H9 (cell line): ENCODE results near the gene CLEC16A. TPM values are rescaled to one million over a fixed set of nuclear protein-coding genes. Genes with fewer than 3 reads are reported as not detected.

Experiments used
- DNase-seq: peaks from one replicate; pipeline ENCODE4 v3.0.0-alpha.2; 2017
- H2AFZ ChIP-seq: one replicate; pipeline ENCODE4 v1.6.1; 2013; ENCODE audit warnings: mild to moderate bottlenecking, low read length, control low read depth, moderate library complexity
- H2AK5ac ChIP-seq: 2 replicates; pipeline ENCODE4 v1.6.1; 2013; ENCODE audit warnings: low read length, control low read depth, mixed read lengths; ENCODE audit not compliant: insufficient read length
- H2BK120ac ChIP-seq: one replicate; pipeline ENCODE4 v1.6.1; 2013; ENCODE audit warnings: low read depth, mild to moderate bottlenecking, low read length, control low read depth, inconsistent platforms; ENCODE audit not compliant: poor library complexity, severe bottlenecking
- H2BK12ac ChIP-seq: 2 replicates; pipeline ENCODE4 v1.6.1; 2013; ENCODE audit warnings: low read length, control low read depth, mixed read lengths, low read depth; ENCODE audit not compliant: insufficient read length
- H2BK15ac ChIP-seq: 2 replicates; pipeline ENCODE4 v1.6.1; 2013; ENCODE audit warnings: low read depth, low read length, control low read depth
- H2BK20ac ChIP-seq: one replicate; pipeline ENCODE4 v1.6.1; 2013; ENCODE audit warnings: low read depth, mild to moderate bottlenecking, low read length, control low read depth, inconsistent platforms; ENCODE audit not compliant: poor library complexity, severe bottlenecking
- H2BK5ac ChIP-seq: 2 replicates; pipeline ENCODE4 v1.6.1; 2013; ENCODE audit warnings: low read length, control low read depth, mixed read lengths; ENCODE audit not compliant: insufficient read length
- H3K14ac ChIP-seq: 2 replicates; pipeline ENCODE4 v1.6.1; 2013; ENCODE audit warnings: low read length, control low read depth; ENCODE audit not compliant: insufficient read depth
- H3K18ac ChIP-seq: 2 replicates; pipeline ENCODE4 v1.6.1; 2013; ENCODE audit warnings: low read depth, mild to moderate bottlenecking, mixed read lengths, low read length, control low read depth; ENCODE audit not compliant: insufficient read length
- H3K23ac ChIP-seq: 2 replicates; pipeline ENCODE4 v1.6.1; 2013; ENCODE audit warnings: low read length, control low read depth, mixed read lengths, low read depth; ENCODE audit not compliant: insufficient read length
- H3K23me2 ChIP-seq: 2 replicates; pipeline ENCODE4 v1.6.1; 2013; ENCODE audit warnings: low read depth, mild to moderate bottlenecking, mixed read lengths, low read length, control low read depth; ENCODE audit not compliant: insufficient read length, poor library complexity, severe bottlenecking
- H3K27ac ChIP-seq: 2 replicates; pipeline ENCODE4 v1.5.1; 2013; ENCODE audit warnings: low read length, control low read depth, mixed read lengths, low read depth; ENCODE audit not compliant: insufficient read length
- H3K27me3 ChIP-seq: 2 replicates; pipeline ENCODE4 v1.6.1; 2013; ENCODE audit warnings: low read length, control low read depth, inconsistent platforms; ENCODE audit not compliant: insufficient read depth
- H3K4ac ChIP-seq: 2 replicates; pipeline ENCODE4 v1.6.1; 2013; ENCODE audit warnings: low read depth, mild to moderate bottlenecking, control low read depth, inconsistent platforms, low read length, moderate library complexity
- H3K4me1 ChIP-seq: 2 replicates; pipeline ENCODE4 v1.6.1; 2013; ENCODE audit warnings: low read length, control low read depth, inconsistent platforms; ENCODE audit not compliant: insufficient read depth
- H3K4me2 ChIP-seq: 2 replicates; pipeline ENCODE4 v1.6.1; 2013; ENCODE audit warnings: low read length, control low read depth, mixed read lengths; ENCODE audit not compliant: insufficient read length, insufficient read depth
- H3K56ac ChIP-seq: 2 replicates; pipeline ENCODE4 v1.6.1; 2013; ENCODE audit warnings: low read depth, mild to moderate bottlenecking, mixed read lengths, low read length, control low read depth; ENCODE audit not compliant: insufficient read length
- H3K79me1 ChIP-seq: 2 replicates; pipeline ENCODE4 v1.6.1; 2013; ENCODE audit warnings: low read depth, mild to moderate bottlenecking, moderate library complexity, low read length, control low read depth, inconsistent platforms; ENCODE audit not compliant: insufficient read depth, poor library complexity, severe bottlenecking
- H3K79me2 ChIP-seq: 2 replicates; pipeline ENCODE4 v1.6.1; 2013; ENCODE audit warnings: low read length, control low read depth, inconsistent platforms; ENCODE audit not compliant: insufficient read depth
- H3K9ac ChIP-seq: 2 replicates; pipeline ENCODE4 v1.6.1; 2013; ENCODE audit warnings: low read length, control low read depth, mixed read lengths; ENCODE audit not compliant: insufficient read length; ENCODE audit errors: extremely low read depth
- H3K9me3 ChIP-seq: one replicate; pipeline ENCODE4 v1.6.1; 2013; ENCODE audit warnings: low read depth, low read length, inconsistent platforms; ENCODE audit not compliant: control insufficient read depth
- H3T11ph ChIP-seq: one replicate; pipeline ENCODE4 v1.6.1; 2013; ENCODE audit warnings: mild to moderate bottlenecking, low read length, control low read depth, inconsistent platforms
- H4K20me1 ChIP-seq: one replicate; pipeline ENCODE4 v1.6.1; 2013; ENCODE audit not compliant: control insufficient read depth, insufficient read length, insufficient read depth
- H4K5ac ChIP-seq: 2 replicates; pipeline ENCODE4 v1.6.1; 2013; ENCODE audit warnings: low read depth, mild to moderate bottlenecking, mixed read lengths, low read length, control low read depth; ENCODE audit not compliant: insufficient read length
- H4K8ac ChIP-seq: replicated peaks from 2 replicates; pipeline ENCODE4 v1.6.1; 2013; ENCODE audit warnings: low read length, control low read depth, mixed read lengths, low read depth; ENCODE audit not compliant: insufficient read length
- H4K91ac ChIP-seq: 2 replicates; pipeline ENCODE4 v1.6.1; 2013; ENCODE audit warnings: low read depth, mild to moderate bottlenecking, moderate library complexity, mixed read lengths, low read length, control low read depth; ENCODE audit not compliant: insufficient read length
- H3K27ac Mint-ChIP-seq, 3 experiments: 2 replicates in 2 of 3; 3 replicates in 1 of 3; pipeline ENCODE4 v1.8.0; 2020 to 2021; ENCODE audit warnings: mixed read lengths in 3 of 3, mild to moderate bottlenecking in 1 of 3, moderate library complexity in 1 of 3
- H3K27me3 Mint-ChIP-seq: 2 replicates; pipeline ENCODE4 v1.8.0; 2021; ENCODE audit warnings: low read depth, mild to moderate bottlenecking, moderate library complexity, mixed read lengths
- H3K36me3 Mint-ChIP-seq, 3 experiments: 2 replicates in 2 of 3; 3 replicates in 1 of 3; pipeline ENCODE4 v1.8.0; 2020 to 2021; ENCODE audit warnings: low read depth in 3 of 3, mixed read lengths in 3 of 3; ENCODE audit not compliant: insufficient read depth in 1 of 3
- H3K4me1 Mint-ChIP-seq, 2 experiments: 2 replicates each; pipeline ENCODE4 v1.8.0; 2020; ENCODE audit warnings: mixed read lengths in 2 of 2
- H3K4me3 Mint-ChIP-seq, 2 experiments: 2 replicates in 1 of 2; 3 replicates in 1 of 2; pipeline ENCODE4 v1.8.0; 2020 to 2021; ENCODE audit warnings: mild to moderate bottlenecking in 2 of 2, mixed read lengths in 2 of 2, moderate library complexity in 1 of 2
- H3K9me3 Mint-ChIP-seq, 2 experiments: 2 replicates in 1 of 2; 3 replicates in 1 of 2; pipeline ENCODE4 v1.8.0; 2020; ENCODE audit warnings: mild to moderate bottlenecking in 2 of 2, mixed read lengths in 2 of 2, moderate library complexity in 1 of 2
- CTCF ChIP-seq: fragments of 200-600 bp; sonication (generic); conservative IDR thresholded peaks from 3 replicates; pipeline ENCODE4 v1.8.0; 2021; ENCODE audit warnings: antibody characterized with exemption, mild to moderate bottlenecking
- WGBS: extraction: QIAGEN DNeasy Blood & Tissue Kit; methylation state at CpG from one replicate; pipeline ENCODE4 v1.1.7; 2013; ENCODE audit warnings: missing lambda C conversion rate, low lambda C conversion rate, mixed read lengths; ENCODE audit not compliant: insufficient read length; ENCODE audit errors: extremely low coverage; 5-methylcytosine and 5-hydroxymethylcytosine counted together
- total RNA-seq: library from RNA; stranded (reverse); gene quantifications from 2 replicates; pipeline ENCODE4 v1.2.1, GENCODE V29; 2021

Gene CLEC16A
- total RNA-seq, 1 experiment from 2014 or later, result 15.2 TPM

GRCh38 chr16:10992797-10993196 lies 48.4 kb downstream of the CLEC16A start:
- Histone ChIP-seq H3K79me2 (no peaks in the 10 kb centered on the region), H3T11ph (no peak overlapping the region), H2BK5ac (no peak overlapping the region), H3K9me3 (no peaks in the 10 kb centered on the region), H3K56ac (no peak overlapping the region), H3K27ac (no peak overlapping the region), H2AK5ac (no peak overlapping the region), H3K23ac (no peak overlapping the region), H3K18ac (no peak overlapping the region), H2BK120ac (no peak overlapping the region), H3K4me2 (no peak overlapping the region), H3K4ac (no peak overlapping the region), H2BK15ac (no peak overlapping the region), H3K23me2 (no peaks in the 10 kb centered on the region), H2BK20ac (no peak overlapping the region), H4K5ac (no peak overlapping the region), H2AFZ (no peak overlapping the region), H3K9ac (no peak overlapping the region), H3K79me1 (no peaks in the 10 kb centered on the region), H3K4me1 (no peaks in the 10 kb centered on the region), H4K91ac (no peak overlapping the region), H4K8ac (no peak overlapping the region), H3K27me3 (no peaks in the 10 kb centered on the region), H4K20me1 (no peaks in the 10 kb centered on the region), H3K14ac (no peak overlapping the region), H2BK12ac (no peak overlapping the region)
- Mint-ChIP-seq H3K4me3 (no peak overlapping the region), H3K27ac (peak overlapping the region in 1 of 3 experiments; percentile 24; a peak in 2 of 7 replicates), H3K27me3 (no peaks in the 10 kb centered on the region), H3K36me3 (peaks cover 3 to 18% (median 4%) of the 10 kb centered on the region in 3 experiments; a peak in 4 of 7 replicates), H3K9me3 (no peaks in the 10 kb centered on the region), H3K4me1 (peaks cover 5 to 11% of the 10 kb centered on the region in 2 experiments)
- no peak for TF ChIP-seq CTCF
- DNase-seq, result peak; percentile 50
- WGBS, result no CpG with 5 or more reads among the region's 5 CpGs
